ENCODE results near the gene KMT2B.
"Not testable (repeated sequence)": the region's sequence is repeated elsewhere in the genome, so short reads cannot be mapped to it uniquely, and the experiment has no call there.

KMT2B gene

DNA sequence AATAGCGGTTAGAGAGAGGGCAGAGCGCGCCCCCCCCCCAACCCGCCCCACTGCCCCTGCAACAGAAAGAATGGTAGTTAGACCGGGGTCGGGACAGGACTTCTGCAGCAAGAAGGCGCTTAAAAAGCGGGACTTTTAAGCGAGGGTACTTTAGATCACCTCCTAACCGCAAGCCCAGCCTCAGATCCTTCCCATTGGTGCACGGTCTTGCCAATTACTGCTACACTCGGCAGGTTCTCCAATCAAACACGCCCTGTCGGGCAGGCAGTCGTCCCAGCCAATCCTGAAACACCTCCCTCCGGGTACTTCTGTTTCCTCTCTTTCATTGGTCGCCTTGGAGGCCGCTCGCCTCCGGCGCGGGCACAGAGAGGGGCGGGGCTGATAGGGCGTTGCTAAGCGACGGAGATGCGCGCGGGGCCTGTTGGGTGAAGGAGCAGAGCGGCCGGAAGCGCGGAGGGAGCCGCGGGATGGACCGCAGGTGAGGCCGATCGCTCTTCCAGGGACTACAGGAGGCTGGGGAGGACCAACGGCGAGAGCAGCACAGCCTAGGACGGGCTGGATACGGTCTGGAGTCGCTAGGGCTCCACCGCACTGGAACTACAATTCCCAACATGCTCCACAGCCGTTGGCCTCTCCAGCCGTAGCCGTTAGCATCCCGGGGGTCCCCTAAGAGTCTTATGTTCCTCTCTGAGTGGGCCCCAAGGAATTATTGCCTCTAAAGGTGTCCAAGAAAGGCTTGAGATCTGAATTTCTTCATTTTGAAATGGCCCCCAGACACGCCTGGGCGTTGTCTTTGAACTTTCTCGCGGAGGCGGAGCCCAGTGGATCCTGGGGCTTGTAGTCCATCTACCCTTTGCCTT is 40.2 kb downstream of the KMT2B start, which contains the start of gene PROSER3:
PROSER3 (plus strand) TSS at position 428 of the 860 bp plus-strand sequence; CDS start at position 468, 40 bp downstream.
- peaks cover 25% of the 10 kb centered on the region for H3K36me3 Mint-ChIP-seq
- H3K27me3 Mint-ChIP-seq: peaks cover 13% of the 10 kb centered on the region
- peak within 1 kb of the TSS; percentile 87 for H3K27ac Mint-ChIP-seq
- peak; percentile 91 for ATAC-seq (ENCODE audit: low read depth)
- H3K9me3 Mint-ChIP-seq: no peaks in the 10 kb centered on the region
- peak within 1 kb of the TSS; percentile 89 for H3K4me3 Mint-ChIP-seq
- peak; percentile 95 to 97 for DNase-seq (ENCODE audit: low spot score in 2 of 2)
- H3K4me1 Mint-ChIP-seq: peaks cover 20% of the 10 kb centered on the region

DNA sequence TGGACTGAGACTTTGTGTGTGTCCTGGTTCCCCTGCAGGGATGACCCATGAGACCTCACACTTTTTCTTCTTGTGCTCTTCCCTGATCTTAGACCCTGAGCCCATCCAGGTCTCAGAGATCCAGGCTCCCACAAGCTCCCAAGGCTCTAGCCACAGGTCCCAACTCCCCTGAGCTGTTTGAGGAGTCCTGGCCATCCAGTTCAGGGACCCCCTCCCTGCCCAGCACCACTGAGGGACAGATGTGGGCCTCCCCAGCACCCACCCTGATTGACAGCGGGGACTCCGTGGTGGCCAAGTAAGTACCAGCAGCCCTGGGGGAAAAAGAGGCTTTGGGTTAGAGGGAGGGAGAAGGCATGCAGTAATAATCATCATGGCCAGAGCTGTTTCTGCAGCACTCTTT is 41.9 kb downstream of the KMT2B start:
- no peak for ATAC-seq (ENCODE audit: low read depth)
- H3K9me3 Mint-ChIP-seq: no peaks in the 10 kb centered on the region

GRCh38 chr19:35760711-35761349 is 43.0 kb downstream of the KMT2B start:
- Mint-ChIP-seq H3K4me1 (peaks cover 14% of the 10 kb centered on the region), H3K9me3 (no peaks in the 10 kb centered on the region), H3K36me3 (peaks cover 14% of the 10 kb centered on the region), H3K27ac (no peak overlapping the region), H3K27me3 (peaks cover 4% of the 10 kb centered on the region), H3K4me3 (no peak overlapping the region)
- no peak for DNase-seq (ENCODE audit: low spot score in 2 of 2)
- no peak for ATAC-seq (ENCODE audit: low read depth)

More for the DNA sequence above, 41.9 kb downstream of the KMT2B start:
- Mint-ChIP-seq H3K4me1 (peaks cover 19% of the 10 kb centered on the region), H3K36me3 (peaks cover 14% of the 10 kb centered on the region), H3K27me3 (peaks cover 10% of the 10 kb centered on the region), H3K27ac (no peak overlapping the region), H3K4me3 (peak overlapping the region; percentile 35)
- DNase-seq (ENCODE audit: low spot score in 2 of 2): no peak

DNA sequence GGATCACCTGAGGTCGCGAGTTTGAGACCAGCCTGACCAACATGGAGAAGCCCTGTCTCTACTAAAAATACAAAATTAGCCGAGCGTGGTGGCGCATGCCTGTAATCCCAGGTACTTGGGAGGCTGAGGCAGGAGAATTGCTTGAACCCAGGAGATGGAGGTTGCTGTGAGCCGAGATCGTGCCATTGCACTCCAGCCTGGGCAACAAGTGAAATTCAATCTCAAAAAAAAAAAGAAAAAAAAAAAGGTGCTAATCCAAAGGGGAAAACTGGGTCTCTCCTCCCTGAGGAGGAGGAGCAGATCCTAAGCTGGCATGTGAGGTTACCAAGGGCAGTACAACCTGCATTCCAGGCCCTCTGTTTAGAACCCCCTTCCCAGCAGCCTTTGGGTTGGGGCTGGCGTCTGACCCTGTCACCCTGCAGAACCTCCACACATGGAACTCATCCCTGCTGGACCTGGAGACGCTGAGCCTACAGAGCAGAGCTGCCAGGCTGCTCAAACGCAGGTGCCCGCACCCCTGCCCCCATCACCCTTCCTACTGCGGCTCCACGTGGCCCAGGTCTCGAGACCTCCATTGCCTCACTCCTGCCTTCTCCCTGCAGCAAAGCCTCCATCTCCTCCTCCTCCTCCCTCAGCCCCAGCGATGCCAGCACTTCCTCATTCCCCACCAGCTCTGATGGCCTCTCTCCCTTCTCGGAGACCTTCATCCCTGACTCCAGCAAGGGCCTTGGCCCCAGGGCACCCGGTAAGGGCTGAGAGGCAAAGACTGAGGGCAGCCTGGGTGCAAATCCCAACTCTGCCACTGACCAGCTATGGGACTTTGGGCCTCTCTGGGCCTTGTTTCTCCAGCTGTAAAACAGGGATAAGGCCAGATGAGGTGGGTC is 46.9 kb downstream of the KMT2B start:
- no peaks in the 10 kb centered on the region for H3K27me3 Mint-ChIP-seq
- peaks cover under 1% of the 10 kb centered on the region for H3K4me1 Mint-ChIP-seq
- no peaks in the 10 kb centered on the region for H3K9me3 Mint-ChIP-seq
- ATAC-seq (ENCODE audit: low read depth): no peak
- no peak overlapping the region for H3K4me3 Mint-ChIP-seq
- H3K36me3 Mint-ChIP-seq: peaks cover 18% of the 10 kb centered on the region
- no peak for DNase-seq (ENCODE audit: low spot score in 2 of 2)
- no peak overlapping the region for H3K27ac Mint-ChIP-seq

DNA sequence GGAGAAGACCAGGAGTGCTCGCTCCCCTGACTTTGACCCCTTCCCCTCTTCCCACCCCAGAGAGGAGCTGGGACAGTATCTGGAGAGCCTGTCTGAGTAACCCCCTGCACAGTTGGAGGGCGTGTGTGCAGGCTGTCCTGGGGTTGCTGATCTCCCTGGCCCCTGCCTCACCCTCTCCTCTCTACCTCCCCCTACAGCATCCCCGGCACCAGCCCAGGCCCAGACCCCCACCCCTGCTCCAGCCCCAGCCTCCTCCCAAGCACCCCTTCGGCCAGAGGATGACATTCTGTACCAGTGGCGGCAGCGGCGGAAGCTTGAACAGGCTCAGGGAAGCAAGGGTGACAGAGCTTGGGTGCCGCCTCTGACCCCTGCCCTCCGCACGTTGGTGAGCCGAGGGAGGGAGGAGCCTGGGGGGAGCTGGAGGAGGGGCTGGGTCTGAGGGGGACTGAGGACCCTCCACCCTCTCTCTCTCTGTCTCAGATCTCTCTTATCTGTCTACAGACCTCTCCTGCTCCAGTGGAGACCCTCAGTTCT is 48.8 kb downstream of the KMT2B start:
- Mint-ChIP-seq H3K9me3 (no peaks in the 10 kb centered on the region), H3K4me1 (no peaks in the 10 kb centered on the region), H3K4me3 (no peak overlapping the region), H3K36me3 (peaks cover 18% of the 10 kb centered on the region), H3K27ac (no peak overlapping the region), H3K27me3 (no peaks in the 10 kb centered on the region)
- no peak for DNase-seq (ENCODE audit: low spot score in 2 of 2)
- no peak for ATAC-seq (ENCODE audit: low read depth)

DNA sequence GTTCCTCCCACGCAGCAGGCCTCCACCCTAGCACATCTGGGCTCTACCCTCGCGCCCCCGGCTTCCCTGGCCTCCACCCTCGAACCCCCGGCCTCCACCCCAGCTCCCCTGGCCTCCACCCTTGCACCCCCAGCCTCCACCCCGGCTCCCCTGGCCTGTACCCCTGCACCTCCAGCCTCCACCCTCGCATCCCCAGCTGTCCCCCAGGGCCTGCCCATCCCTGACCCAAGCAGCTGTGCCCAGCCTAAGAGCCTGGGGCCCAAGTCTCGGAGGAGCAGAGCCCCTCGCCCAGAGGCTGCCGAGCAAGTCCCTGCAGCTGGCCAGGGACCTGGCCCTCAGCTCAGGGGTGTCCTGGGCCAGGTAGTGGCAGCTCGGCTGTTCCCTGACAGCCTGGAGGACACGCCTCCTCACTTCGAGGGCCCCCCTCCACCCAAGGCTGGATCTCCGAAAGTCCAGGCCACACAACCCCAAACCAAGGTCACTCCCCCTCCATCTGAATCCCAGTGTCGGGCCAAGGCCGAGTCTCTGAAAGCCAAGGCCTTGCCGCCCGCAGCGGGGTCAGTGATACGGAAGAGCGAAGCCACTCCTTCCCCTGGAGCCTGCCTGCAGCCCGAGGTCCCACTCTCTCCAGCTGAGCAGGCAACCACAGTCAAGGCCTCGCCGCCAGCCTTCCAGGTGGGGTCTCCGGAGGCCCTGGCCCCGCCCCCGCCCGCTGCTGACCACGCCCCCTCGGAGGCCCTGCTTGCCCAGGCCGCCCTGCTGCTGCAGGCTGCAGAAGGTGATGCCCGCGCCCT is 49.7 kb downstream of the KMT2B start:
- ATAC-seq (ENCODE audit: low read depth) (no peak), DNase-seq (ENCODE audit: low spot score in 2 of 2) (no peak)
- Mint-ChIP-seq H3K36me3 (peaks cover 14% of the 10 kb centered on the region), H3K27ac (no peak overlapping the region), H3K4me3 (no peak overlapping the region), H3K9me3 (no peaks in the 10 kb centered on the region), H3K27me3 (no peaks in the 10 kb centered on the region), H3K4me1 (no peaks in the 10 kb centered on the region)

- no peaks in the 10 kb centered on the region for H3K27me3 Mint-ChIP-seq
- no peaks in the 10 kb centered on the region for H3K9me3 Mint-ChIP-seq
- no peak overlapping the region for H3K27ac Mint-ChIP-seq
- no peak for ATAC-seq (ENCODE audit: low read depth)
- DNase-seq (ENCODE audit: low spot score in 2 of 2): no peak
- peaks cover 14% of the 10 kb centered on the region for H3K36me3 Mint-ChIP-seq
- H3K4me1 Mint-ChIP-seq: no peaks in the 10 kb centered on the region
- no peak overlapping the region for H3K4me3 Mint-ChIP-seq
Measured at GRCh38 chr19:35768082-35768421, 50.2 kb downstream of the KMT2B start.

- H3K9me3 Mint-ChIP-seq; H3K4me3 Mint-ChIP-seq; ATAC-seq (ENCODE audit: low read depth); H3K27ac Mint-ChIP-seq; DNase-seq (ENCODE audit: low spot score in 2 of 2); H3K36me3 Mint-ChIP-seq; H3K27me3 Mint-ChIP-seq: not testable (repeated sequence)
- H3K4me1 Mint-ChIP-seq: peaks cover 11% of the 10 kb centered on the region
Measured at GRCh38 chr19:35772362-35772761, 54.6 kb downstream of the KMT2B start.

- Mint-ChIP-seq H3K4me3 (no peak overlapping the region), H3K27ac (no peak overlapping the region), H3K36me3 (peaks cover 5% of the 10 kb centered on the region), H3K27me3 (no peaks in the 10 kb centered on the region), H3K4me1 (peaks cover 11% of the 10 kb centered on the region), H3K9me3 (no peaks in the 10 kb centered on the region)
- ATAC-seq (ENCODE audit: low read depth) (no peak), DNase-seq (ENCODE audit: low spot score in 2 of 2) (no peak)
Measured at GRCh38 chr19:35773020-35773806, 55.4 kb downstream of the KMT2B start.

DNA sequence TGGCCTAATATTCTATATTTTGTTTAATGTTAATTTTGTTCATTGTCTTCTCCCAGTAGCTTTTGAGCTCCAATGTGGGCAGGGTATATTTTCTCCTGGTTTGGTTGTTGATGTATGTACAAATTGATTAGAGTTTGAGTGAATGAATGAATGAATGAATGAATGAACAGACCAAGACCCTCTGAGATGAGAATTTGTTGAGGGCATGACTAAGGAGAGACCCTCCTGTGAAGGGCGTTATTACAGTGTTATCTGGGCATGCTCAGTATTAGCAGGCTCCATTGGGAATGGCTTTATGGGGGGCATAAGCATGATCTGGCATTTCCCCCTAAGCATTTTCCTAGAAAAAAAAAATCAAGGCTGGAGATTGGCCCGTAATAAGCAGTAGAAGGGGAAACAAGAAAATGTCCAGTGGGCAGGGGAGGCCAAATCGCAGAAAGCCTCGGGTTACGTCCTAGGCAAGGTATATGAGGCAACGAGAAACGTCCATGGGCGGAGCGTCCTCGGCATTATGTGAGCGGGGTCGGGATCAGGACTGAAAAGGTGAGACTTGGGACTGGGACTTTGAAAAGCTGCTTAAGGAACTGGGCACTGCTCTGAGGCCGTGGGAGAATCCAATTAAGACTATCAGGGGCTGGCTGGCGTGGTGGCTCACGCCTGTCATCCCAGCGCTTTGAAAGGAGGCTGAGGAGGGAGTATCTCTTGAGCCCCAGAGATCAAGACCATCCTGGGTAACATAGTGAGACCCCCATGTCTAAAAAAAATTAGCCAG is 56.7 kb downstream of the KMT2B start:
- ATAC-seq (ENCODE audit: low read depth) (no peak), DNase-seq (ENCODE audit: low spot score in 2 of 2) (no peak)
- no peaks in the 10 kb centered on the region for H3K9me3 Mint-ChIP-seq
- no peak overlapping the region for H3K27ac Mint-ChIP-seq
- peak overlapping the region; percentile 82 for H3K4me3 Mint-ChIP-seq
- H3K27me3 Mint-ChIP-seq: no peaks in the 10 kb centered on the region
- H3K4me1 Mint-ChIP-seq: peaks cover 11% of the 10 kb centered on the region
- no peaks in the 10 kb centered on the region for H3K36me3 Mint-ChIP-seq

DNA sequence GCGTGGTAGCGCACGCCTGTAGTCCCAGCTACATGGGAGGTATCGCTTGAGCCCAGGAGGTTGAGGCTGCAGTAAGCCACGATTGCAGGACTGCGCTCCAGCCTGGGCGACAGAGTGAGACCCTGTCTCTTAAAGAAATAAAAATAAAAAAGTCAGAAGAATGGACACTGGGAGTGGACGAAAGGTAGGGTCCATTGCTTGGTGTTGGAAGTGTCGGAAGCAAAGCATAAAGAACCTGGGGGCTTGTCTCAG is 57.2 kb downstream of the KMT2B start:
- Mint-ChIP-seq H3K27ac (no peak overlapping the region), H3K27me3 (no peaks in the 10 kb centered on the region), H3K4me3 (peak overlapping the region; percentile 82), H3K4me1 (peaks cover 11% of the 10 kb centered on the region), H3K36me3 (peaks cover 2% of the 10 kb centered on the region), H3K9me3 (no peaks in the 10 kb centered on the region)
- DNase-seq (ENCODE audit: low spot score in 2 of 2): no peak
- no peak for ATAC-seq (ENCODE audit: low read depth)

GRCh38 chr19:35775298-35776101 is 57.7 kb downstream of the KMT2B start, which contains the start of gene ARHGAP33:
TSS of gene ARHGAP33 (plus strand) at chr19:35775564. CDS start at chr19:35775659, 95 bp downstream.
- no peaks in the 10 kb centered on the region for H3K9me3 Mint-ChIP-seq
- peaks cover 11% of the 10 kb centered on the region for H3K4me1 Mint-ChIP-seq
- H3K27ac Mint-ChIP-seq: peak within 1 kb of the TSS; percentile 83
- H3K27me3 Mint-ChIP-seq: no peaks in the 10 kb centered on the region
- H3K4me3 Mint-ChIP-seq: peak within 1 kb of the TSS; percentile 93
- ATAC-seq (ENCODE audit: low read depth) (peak; percentile 97), DNase-seq (ENCODE audit: low spot score in 2 of 2) (peak; percentile 95 to 97)
- H3K36me3 Mint-ChIP-seq: peaks cover 2% of the 10 kb centered on the region

All from memory B cell (primary cell).